CD4-positive, alpha-beta T cell treated with Interleukin-21 for 1 hour (primary cell): ENCODE results near the gene RBM20.

ENCODE experiments used
- DNase-seq: peaks from one replicate; pipeline ENCODE4 v3.0.0-alpha.2; 2020

Gene RBM20

GRCh38 chr10:110792476-110793125 lies 148.5 kb downstream of the RBM20 start:
- DNase-seq = no peak

- no peak for DNase-seq
Measured at GRCh38 chr10:110793128-110793812, 149.1 kb downstream of the RBM20 start.

GRCh38 chr10:110793886-110794285 lies 149.8 kb downstream of the RBM20 start:
- DNase-seq = no peak

- DNase-seq = no peak
Measured at GRCh38 chr10:110794808-110795207, 150.7 kb downstream of the RBM20 start.

GRCh38 chr10:110797416-110797815 lies 153.3 kb downstream of the RBM20 start:
- no peak for DNase-seq

GRCh38 chr10:110798340-110798739 lies 154.2 kb downstream of the RBM20 start:
- no peak for DNase-seq

- no peak for DNase-seq
Measured at GRCh38 chr10:110802090-110802489, 158.0 kb downstream of the RBM20 start.

GRCh38 chr10:110802551-110803238 lies 158.6 kb downstream of the RBM20 start:
- peak; percentile 50 for DNase-seq

- DNase-seq = no peak
Measured at GRCh38 chr10:110803239-110803749, 159.2 kb downstream of the RBM20 start.

- peak; percentile 53 for DNase-seq
Measured at GRCh38 chr10:110803830-110804338, 159.7 kb downstream of the RBM20 start.

GRCh38 chr10:110804376-110804775 lies 160.2 kb downstream of the RBM20 start:
- DNase-seq = no peak

- no peak for DNase-seq
Measured at GRCh38 chr10:110805292-110805691, 161.2 kb downstream of the RBM20 start.

- no peak for DNase-seq
Measured at GRCh38 chr10:110806335-110806734, 162.2 kb downstream of the RBM20 start.

GRCh38 chr10:110808123-110808522 lies 164.0 kb downstream of the RBM20 start:
- no peak for DNase-seq

- no peak for DNase-seq
Measured at GRCh38 chr10:110808615-110809014, 164.5 kb downstream of the RBM20 start.

- no peak for DNase-seq
Measured at GRCh38 chr10:110810625-110811024, 166.5 kb downstream of the RBM20 start.

- no peak for DNase-seq
Measured at GRCh38 chr10:110811791-110812581, 167.8 kb downstream of the RBM20 start.

GRCh38 chr10:110812583-110812982 lies 168.4 kb downstream of the RBM20 start:
- DNase-seq = no peak

- no peak for DNase-seq
Measured at GRCh38 chr10:110813743-110814472, 169.8 kb downstream of the RBM20 start.

GRCh38 chr10:110815354-110816004 lies 171.3 kb downstream of the RBM20 start:
- DNase-seq = no peak

- DNase-seq = no peak
Measured at GRCh38 chr10:110817614-110818013, 173.5 kb downstream of the RBM20 start.
